Activated effector memory CD4-positive, alpha-beta T cell treated with anti-CD3 and anti-CD28 coated beads, Interleukin-2, amount 50 U/mL, for 16 hours (primary cell): Measurements from ENCODE around the gene SOX30.
"Not testable (repeated sequence)": the region's sequence is repeated elsewhere in the genome, so short reads cannot be mapped to it uniquely, and the experiment has no call there.

Experiments used
- DNase-seq: peaks from one replicate; pipeline ENCODE4 v3.0.0-alpha.2; 2020

The SOX30 gene

GRCh38 chr5:157652377-157652692, at the start of gene SOX30:
TSS of gene SOX30 (minus strand) at chr5:157652438. CDS start at chr5:157652078, 360 bp downstream.
- no peak for DNase-seq

GRCh38 chr5:157698674-157699073, 46.4 kb upstream of the SOX30 start:
- DNase-seq, result not testable (repeated sequence)

- DNase-seq, result not testable (repeated sequence)
Measured at GRCh38 chr5:157696154-157696553, 43.9 kb upstream of the SOX30 start.

- not testable (repeated sequence) for DNase-seq
Measured at GRCh38 chr5:157693816-157694215, 41.6 kb upstream of the SOX30 start.

GRCh38 chr5:157690690-157691433, 38.6 kb upstream of the SOX30 start:
- DNase-seq, result no peak

- peak; percentile 75 for DNase-seq
Measured at GRCh38 chr5:157689942-157690689, 37.9 kb upstream of the SOX30 start.

GRCh38 chr5:157687198-157687554, 34.9 kb upstream of the SOX30 start:
- no peak for DNase-seq

GRCh38 chr5:157686276-157687197, 34.3 kb upstream of the SOX30 start:
- not testable (repeated sequence) for DNase-seq

- no peak for DNase-seq
Measured at GRCh38 chr5:157682257-157682656, 30.0 kb upstream of the SOX30 start.

GRCh38 chr5:157681048-157681447, 28.8 kb upstream of the SOX30 start:
- DNase-seq, result no peak

GRCh38 chr5:157680239-157680638, 28.0 kb upstream of the SOX30 start:
- DNase-seq, result no peak

GRCh38 chr5:157679801-157680200, 27.6 kb upstream of the SOX30 start:
- DNase-seq, result no peak

- no peak for DNase-seq
Measured at GRCh38 chr5:157677931-157678330, 25.7 kb upstream of the SOX30 start.

- not testable (repeated sequence) for DNase-seq
Measured at GRCh38 chr5:157674351-157674750, 22.1 kb upstream of the SOX30 start.

GRCh38 chr5:157672976-157673375, 20.7 kb upstream of the SOX30 start:
- no peak for DNase-seq

GRCh38 chr5:157671592-157672330, 19.5 kb upstream of the SOX30 start:
- DNase-seq, result no peak

GRCh38 chr5:157670662-157671591, 18.7 kb upstream of the SOX30 start, which contains the start of gene C5orf52:
TSS of gene C5orf52 (plus strand) at chr5:157671533. CDS start at chr5:157671615, 82 bp downstream.
- peak; percentile 70 for DNase-seq

GRCh38 chr5:157669701-157670097, 17.5 kb upstream of the SOX30 start:
- DNase-seq, result no peak

GRCh38 chr5:157668356-157668755, 16.1 kb upstream of the SOX30 start:
- DNase-seq, result no peak

GRCh38 chr5:157665467-157666070, 13.3 kb upstream of the SOX30 start:
- DNase-seq, result no peak
